Measurements from ENCODE around the gene NSD1.

DNA sequence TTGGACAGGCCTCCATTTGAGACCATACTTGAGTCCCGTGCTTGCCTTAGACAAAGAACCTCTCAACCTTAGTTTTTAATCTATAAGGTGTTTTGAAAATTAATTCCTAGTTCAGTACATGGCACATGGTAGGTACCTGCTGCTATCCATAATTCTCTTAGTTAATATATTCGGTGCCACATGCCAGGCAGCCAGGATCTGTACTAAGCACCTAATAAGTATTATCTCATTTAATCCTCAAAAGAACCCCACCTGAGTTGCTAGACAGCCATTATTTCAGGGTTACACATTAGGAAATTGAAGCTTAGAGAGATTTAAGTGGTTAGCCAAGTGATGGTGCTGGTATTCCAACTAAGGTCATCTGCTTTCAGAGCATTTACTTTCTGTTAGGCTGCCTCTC lies 29.9 kb downstream of the NSD1 start:
- TF ChIP-seq CTCF (conservative IDR thresholded peaks at IDR 0.05 in 1 of 2, IDR thresholded peaks at IDR 0.05 in 1 of 2; ENCODE audit: low read depth in 1 of 2, low read length in 2 of 2) (no peak), EZH2 (IDR thresholded peaks at IDR 0.05; ENCODE audit: low read length, missing control alignments) (no peak)

All from fibroblast of lung (primary cell).